Upper lobe of left lung (tissue), 6 donors: ENCODE data around the gene AHSA1. TPM values are rescaled to one million over a fixed set of nuclear protein-coding genes. Genes with fewer than 3 reads are reported as not detected.

ENCODE experiments used
- ATAC-seq, 2 donors: fragments of 200-7000 bp; cut with Tn5 transposase; one replicate each; pipeline ENCODE4 v1.9.1; 2022; ENCODE audit warnings: mild to moderate bottlenecking in 2 of 2, moderate library complexity in 2 of 2; ENCODE audit not compliant: low FRiP score in 2 of 2
- DNase-seq, 2 donors: peaks; one replicate each; pipeline ENCODE4 v3.0.0-alpha.2; 2019 to 2020
- H3K27ac ChIP-seq, 4 donors: fragments of 200-600 bp; sonication (generic); one replicate each; pipeline ENCODE4 v1.5.1; 2016 to 2019
- H3K27me3 ChIP-seq, 4 donors: fragments of 200-600 bp; sonication (generic); one replicate each; pipeline ENCODE4 v1.5.1; 2017 to 2019
- H3K36me3 ChIP-seq, 4 donors: fragments of 200-600 bp; sonication (generic); one replicate each; pipeline ENCODE4 v1.5.1; 2016 to 2019
- H3K4me1 ChIP-seq, 4 donors: fragments of 200-600 bp; sonication (generic); one replicate each; pipeline ENCODE4 v1.5.1; 2018 to 2019
- H3K4me3 ChIP-seq, 4 donors: fragments of 200-600 bp; sonication (generic); one replicate each; pipeline ENCODE4 v1.5.1; 2017 to 2019; ENCODE audit warnings: mild to moderate bottlenecking in 2 of 4, moderate library complexity in 1 of 4
- H3K9me3 ChIP-seq, 4 donors: fragments of 200-600 bp; sonication (generic); one replicate each; pipeline ENCODE4 v1.5.1; 2018 to 2019
- CTCF ChIP-seq, 6 experiments: fragments of 450-650 bp in 4 of 6; fragments of 200-600 bp in 2 of 6; sonication (generic) in 2 of 6; IDR thresholded peaks; one replicate each; pipeline ENCODE4 v1.5.1; 2016 to 2019; ENCODE audit warnings: antibody characterized with exemption in 6 of 6
- EP300 ChIP-seq, 4 donors: sonication (generic); formaldehyde crosslinking; IDR thresholded peaks; one replicate each; pipeline ENCODE4 v1.5.1; 2017; ENCODE audit warnings: antibody characterized with exemption in 4 of 4, control low read depth in 2 of 4
- POLR2A ChIP-seq, 4 donors: fragments of 450-650 bp; IDR thresholded peaks; one replicate each; pipeline ENCODE4 v1.5.1; 2016 to 2017; ENCODE audit warnings: antibody characterized with exemption in 4 of 4, mild to moderate bottlenecking in 2 of 4
- POLR2AphosphoS5 ChIP-seq, 2 donors: sonication (generic); formaldehyde crosslinking; IDR thresholded peaks; one replicate each; pipeline ENCODE4 v1.5.1; 2017; ENCODE audit warnings: antibody characterized with exemption in 2 of 2
- WGBS, 2 donors: methylation state at CpG; one replicate each; pipeline ENCODE4 v1.1.5; 2017 to 2018; 5-methylcytosine and 5-hydroxymethylcytosine counted together
- total RNA-seq, 6 donors: library from RNA; depleted of rRNA in 4 of 6; stranded (reverse); fragments of >200 nt in 4 of 6; gene quantifications; one replicate each; pipeline versions ENCODE4 v1.1.0 to v1.2.1, GENCODE V29; 2016 to 2021
- donor health status: DM: no; HTN: no; CAD: no; lungs with moderate emphysema.
- donor health status: DM: no; HTN: yes; CAD: no; lungs with severe emphysema.

The AHSA1 gene
- total RNA-seq, 6 donors from 2014 or later = 41.9 to 110 (median 93.3) TPM

- DNase-seq (no peak), ATAC-seq (no peak)
- H3K36me3 ChIP-seq = peaks cover 24 to 68% (median 53%) of the 10 kb centered on the region in 4 donors
- TF ChIP-seq POLR2AphosphoS5 (IDR thresholded peaks at IDR 0.05) (no peak), CTCF (IDR thresholded peaks at IDR 0.05) (no peak), POLR2A (IDR thresholded peaks at IDR 0.05) (no peak), EP300 (IDR thresholded peaks at IDR 0.05) (no peak)
- WGBS, 2 donors = 90 to 96% methylated on average over 1 of the region's 1 CpG
- no peaks in the 10 kb centered on the region for H3K27me3 ChIP-seq
- H3K9me3 ChIP-seq = peaks cover 0 to 7% (median 5%) of the 10 kb centered on the region in 4 donors
- no peak within 1 kb of the TSS for H3K4me3 ChIP-seq
- H3K4me1 ChIP-seq = no peaks in the 10 kb centered on the region
- H3K27ac ChIP-seq = no peak within 1 kb of the TSS
Measured at GRCh38 chr14:77423423-77423822, 34.5 kb upstream of the AHSA1 start, which contains the start of gene NOXRED1. Gene NOXRED1 (minus strand): TSS chr14:77423523. CDS start chr14:77422889, 634 bp downstream.

GRCh38 chr14:77424862-77425261 is 33.0 kb upstream of the AHSA1 start:
- peaks cover 0 to under 1% (median 0%) of the 10 kb centered on the region in 4 donors for H3K9me3 ChIP-seq
- H3K36me3 ChIP-seq = peaks cover 36 to 82% (median 66%) of the 10 kb centered on the region in 4 donors
- TF ChIP-seq POLR2AphosphoS5 (IDR thresholded peaks at IDR 0.05) (no peak), POLR2A (IDR thresholded peaks at IDR 0.05) (no peak), CTCF (IDR thresholded peaks at IDR 0.05) (no peak), EP300 (IDR thresholded peaks at IDR 0.05) (no peak)
- H3K27ac ChIP-seq = no peak overlapping the region
- no peaks in the 10 kb centered on the region for H3K4me1 ChIP-seq
- ATAC-seq (no peak), DNase-seq (no peak)
- 85 to 90% methylated on average over 3 of the region's 3 CpGs for WGBS, 2 donors
- no peak overlapping the region for H3K4me3 ChIP-seq
- H3K27me3 ChIP-seq = no peaks in the 10 kb centered on the region

GRCh38 chr14:77426396-77426795 is 31.5 kb upstream of the AHSA1 start:
- Histone ChIP-seq H3K4me3 (no peak overlapping the region), H3K27me3 (no peaks in the 10 kb centered on the region), H3K9me3 (no peaks in the 10 kb centered on the region), H3K36me3 (peaks cover 36 to 96% (median 72%) of the 10 kb centered on the region in 4 donors), H3K4me1 (no peaks in the 10 kb centered on the region), H3K27ac (no peak overlapping the region)
- ATAC-seq = no peak
- TF ChIP-seq EP300 (IDR thresholded peaks at IDR 0.05) = no peak
- no peak for TF ChIP-seq POLR2AphosphoS5 (IDR thresholded peaks at IDR 0.05)
- TF ChIP-seq CTCF (IDR thresholded peaks at IDR 0.05) = no peak
- TF ChIP-seq POLR2A (IDR thresholded peaks at IDR 0.05) = no peak
- no peak for DNase-seq
- WGBS, 2 donors = 91 to 95% methylated on average over 3 of the region's 3 CpGs

- DNase-seq (no peak), ATAC-seq (no peak)
- Histone ChIP-seq H3K27ac (no peak overlapping the region), H3K36me3 (peaks cover 43 to 100% (median 51%) of the 10 kb centered on the region in 4 donors), H3K4me3 (no peak overlapping the region), H3K27me3 (no peaks in the 10 kb centered on the region), H3K4me1 (no peaks in the 10 kb centered on the region), H3K9me3 (no peaks in the 10 kb centered on the region)
- WGBS, 2 donors = 96 to 100% methylated on average over 3 of the region's 3 CpGs
- TF ChIP-seq CTCF (IDR thresholded peaks at IDR 0.05) (no peak), POLR2AphosphoS5 (IDR thresholded peaks at IDR 0.05) (no peak), EP300 (IDR thresholded peaks at IDR 0.05) (no peak), POLR2A (IDR thresholded peaks at IDR 0.05) (no peak)
Measured at GRCh38 chr14:77436042-77436441, 21.9 kb upstream of the AHSA1 start.

- no peak for ATAC-seq
- Histone ChIP-seq H3K36me3 (peaks cover 53 to 100% (median 57%) of the 10 kb centered on the region in 4 donors), H3K27me3 (no peaks in the 10 kb centered on the region), H3K27ac (no peak overlapping the region), H3K4me3 (no peak overlapping the region), H3K9me3 (no peaks in the 10 kb centered on the region), H3K4me1 (no peaks in the 10 kb centered on the region)
- DNase-seq = no peak
- TF ChIP-seq POLR2A (IDR thresholded peaks at IDR 0.05) (no peak), EP300 (IDR thresholded peaks at IDR 0.05) (no peak), CTCF (IDR thresholded peaks at IDR 0.05) (no peak), POLR2AphosphoS5 (IDR thresholded peaks at IDR 0.05) (no peak)
- 93 to 98% methylated on average over 1 of the region's 1 CpG for WGBS, 2 donors
Measured at GRCh38 chr14:77438596-77438995, 19.3 kb upstream of the AHSA1 start.
